ENCODE measurements around the gene FAM219A.

Gene FAM219A

DNA sequence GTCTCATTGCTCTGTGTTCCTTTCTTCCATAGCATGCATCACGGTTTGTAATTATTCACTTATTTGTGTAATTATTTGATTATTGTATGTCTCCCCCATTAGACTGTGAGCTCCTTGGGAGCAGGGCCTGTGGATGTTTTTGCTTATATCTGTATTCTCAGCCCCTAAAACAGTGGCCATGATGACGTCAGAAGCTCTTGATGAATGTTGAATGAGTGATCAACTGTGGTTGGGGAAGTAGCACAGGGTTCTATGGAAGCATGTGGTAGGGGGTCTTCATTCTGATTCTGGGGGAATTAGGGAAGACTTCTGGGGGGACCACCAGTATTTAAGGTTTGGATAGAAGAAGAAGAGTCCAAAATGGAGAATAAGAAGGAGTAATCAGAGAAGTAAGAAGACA is 6.2 kb upstream of the FAM219A start:
- DNase-seq (ENCODE audit: low read depth), result no peak
- H3K4me3 ChIP-seq (ENCODE audit: low read length), result no peak overlapping the region
- TF ChIP-seq, protein P1, sequence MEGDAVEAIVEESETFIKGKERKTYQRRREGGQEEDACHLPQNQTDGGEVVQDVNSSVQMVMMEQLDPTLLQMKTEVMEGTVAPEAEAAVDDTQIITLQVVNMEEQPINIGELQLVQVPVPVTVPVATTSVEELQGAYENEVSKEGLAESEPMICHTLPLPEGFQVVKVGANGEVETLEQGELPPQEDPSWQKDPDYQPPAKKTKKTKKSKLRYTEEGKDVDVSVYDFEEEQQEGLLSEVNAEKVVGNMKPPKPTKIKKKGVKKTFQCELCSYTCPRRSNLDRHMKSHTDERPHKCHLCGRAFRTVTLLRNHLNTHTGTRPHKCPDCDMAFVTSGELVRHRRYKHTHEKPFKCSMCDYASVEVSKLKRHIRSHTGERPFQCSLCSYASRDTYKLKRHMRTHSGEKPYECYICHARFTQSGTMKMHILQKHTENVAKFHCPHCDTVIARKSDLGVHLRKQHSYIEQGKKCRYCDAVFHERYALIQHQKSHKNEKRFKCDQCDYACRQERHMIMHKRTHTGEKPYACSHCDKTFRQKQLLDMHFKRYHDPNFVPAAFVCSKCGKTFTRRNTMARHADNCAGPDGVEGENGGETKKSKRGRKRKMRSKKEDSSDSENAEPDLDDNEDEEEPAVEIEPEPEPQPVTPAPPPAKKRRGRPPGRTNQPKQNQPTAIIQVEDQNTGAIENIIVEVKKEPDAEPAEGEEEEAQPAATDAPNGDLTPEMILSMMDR (IDR thresholded peaks at IDR 0.05; ENCODE audit: insufficient read depth, low read depth, low read length, missing control alignments), result no peak

DNA sequence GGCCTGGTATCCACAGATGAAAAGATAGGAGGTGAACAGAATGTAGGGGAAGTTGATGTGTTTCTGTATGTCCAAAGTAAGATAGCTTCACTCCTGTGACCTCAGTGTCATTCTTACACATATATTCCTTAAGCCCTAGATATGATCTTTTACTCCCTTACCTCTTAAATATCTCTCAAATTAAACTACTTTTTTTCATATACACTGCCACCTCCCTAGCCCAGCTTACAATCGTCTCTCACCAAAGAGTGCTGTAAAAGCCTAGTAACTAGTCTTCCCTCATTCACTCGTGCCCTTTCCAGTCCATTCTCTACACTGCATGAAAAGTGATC is 5.5 kb upstream of the FAM219A start:
- TF ChIP-seq, protein P1 (IDR thresholded peaks at IDR 0.05; ENCODE audit: insufficient read depth, low read depth, low read length, missing control alignments), result no peak
- no peak overlapping the region for H3K4me3 ChIP-seq (ENCODE audit: low read length)
- DNase-seq (ENCODE audit: low read depth), result no peak

DNA sequence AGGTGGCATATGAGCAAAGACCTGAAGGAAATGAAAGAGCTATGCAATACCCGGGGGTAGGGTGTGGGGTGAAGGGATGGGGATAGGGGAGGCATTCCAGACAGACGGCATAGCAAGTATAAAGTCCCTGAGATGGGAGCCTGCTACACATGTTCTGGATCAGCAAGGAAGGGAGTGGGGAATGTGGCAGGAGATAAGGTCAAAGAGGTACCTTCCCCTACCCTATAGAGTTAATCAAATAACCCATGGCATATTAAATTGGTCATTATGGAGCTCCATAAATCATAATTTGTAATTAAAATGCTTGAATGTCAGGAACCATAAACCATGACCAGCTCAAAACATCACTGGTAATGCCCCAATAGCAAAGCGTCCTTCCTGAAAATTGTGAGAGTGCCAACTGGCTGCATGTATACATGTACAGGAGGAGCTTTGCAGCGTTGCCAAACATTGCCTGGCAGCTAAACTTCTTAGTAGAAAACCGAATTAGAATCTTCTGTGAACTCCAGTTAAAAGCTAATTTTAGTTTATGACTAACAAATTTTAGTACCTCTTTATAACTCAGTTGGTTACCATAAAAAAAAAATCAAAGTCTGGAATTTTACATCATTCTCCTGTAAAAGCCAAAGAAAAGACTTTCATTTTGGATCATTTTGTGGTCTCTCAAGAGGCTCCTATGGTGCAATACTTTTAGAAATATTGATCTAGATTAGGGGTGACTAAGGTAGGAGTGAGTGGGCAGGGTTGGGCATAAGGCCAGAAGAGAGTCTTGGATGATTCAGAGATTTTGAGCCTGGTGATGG is 4.9 kb upstream of the FAM219A start:
- DNase-seq (ENCODE audit: low read depth), result peak; percentile 85
- no peak overlapping the region for H3K4me3 ChIP-seq (ENCODE audit: low read length)
- TF ChIP-seq, protein P1 (IDR thresholded peaks at IDR 0.05; ENCODE audit: insufficient read depth, low read depth, low read length, missing control alignments), result no peak

GRCh38 chr9:34459941-34460340 is 1.6 kb upstream of the FAM219A start:
- no peak overlapping the region for H3K4me3 ChIP-seq (ENCODE audit: low read length)
- peak; percentile 33 for DNase-seq (ENCODE audit: low read depth)
- TF ChIP-seq, protein P1 (IDR thresholded peaks at IDR 0.05; ENCODE audit: insufficient read depth, low read depth, low read length, missing control alignments), result no peak

DNA sequence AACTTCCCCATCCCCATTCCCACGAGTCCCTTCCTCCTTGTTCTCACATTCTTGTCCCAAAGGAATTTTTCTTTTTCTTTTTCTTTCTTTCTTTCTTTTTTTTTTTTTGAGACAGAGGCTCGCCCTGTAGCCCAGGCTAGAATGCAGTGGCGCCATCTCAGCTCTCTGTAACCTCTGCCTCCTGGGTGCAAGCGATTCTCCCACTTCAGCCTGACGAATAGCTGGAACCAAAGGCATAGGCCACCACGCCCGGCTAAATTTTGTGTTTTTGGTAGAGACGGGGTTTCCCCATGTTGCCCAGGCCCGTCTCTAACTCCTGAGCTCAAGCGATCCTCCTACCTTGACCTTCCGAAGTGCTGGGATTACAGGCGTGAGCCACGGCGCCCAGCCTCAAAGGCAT is 986 bp upstream of the FAM219A start:
- TF ChIP-seq, protein P1 (IDR thresholded peaks at IDR 0.05; ENCODE audit: insufficient read depth, low read depth, low read length, missing control alignments), result no peak
- DNase-seq (ENCODE audit: low read depth), result no peak
- H3K4me3 ChIP-seq (ENCODE audit: low read length), result no peak overlapping the region

- H3K4me3 ChIP-seq (ENCODE audit: low read length), result peak overlapping the region; percentile 30
- TF ChIP-seq, protein P1 (IDR thresholded peaks at IDR 0.05; ENCODE audit: insufficient read depth, low read depth, low read length, missing control alignments), result no peak
- no peak for DNase-seq (ENCODE audit: low read depth)
These were observed 580 bp upstream of the FAM219A start for GRCh38 chr9:34458959-34459340.
